ENCODE measurements around the gene PLGRKT.

GRCh38 chr9:5355226-5355625, 82.5 kb downstream of the PLGRKT start:
- TF ChIP-seq GATA2 (IDR thresholded peaks at IDR 0.05; ENCODE audit: low read depth, low read length) (no peak), GATA3 (IDR thresholded peaks at IDR 0.05; ENCODE audit: low read depth, low read length) (no peak)
